ENCODE measurements around the gene ELMO1. TPM values are rescaled to one million over a fixed set of nuclear protein-coding genes. Genes with fewer than 3 reads are reported as not detected.

The ELMO1 gene
- polyA plus RNA-seq, 2 of the 4 experiments (the other 2 are of a cell fraction), result 2.3 to 6.1 TPM

DNA sequence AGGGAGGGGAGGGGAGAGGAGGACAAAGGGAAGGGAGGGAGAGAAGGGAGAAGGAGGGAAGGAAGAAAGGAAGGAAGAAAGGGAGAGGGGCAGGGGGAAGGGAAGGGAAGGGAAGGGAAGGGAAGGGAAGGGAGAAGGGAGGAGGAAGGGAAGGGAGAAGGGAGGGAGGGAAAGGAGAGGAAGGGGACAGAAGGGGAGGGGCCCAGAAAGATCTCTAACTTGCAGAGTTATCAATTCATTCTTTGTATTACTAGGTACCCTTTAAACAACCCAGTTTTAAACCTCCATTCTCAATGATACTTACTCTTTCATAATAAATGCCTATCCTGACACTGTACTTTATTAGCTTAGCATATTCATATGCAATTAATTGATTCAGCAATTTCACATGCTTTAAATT is 192.0 kb downstream of the ELMO1 start (continued):
- no peak for TF ChIP-seq EHF (CRISPR knock-in tag; IDR thresholded peaks at IDR 0.05)
- TF ChIP-seq JUNB (IDR thresholded peaks at IDR 0.05), result no peak
- TF ChIP-seq HOXB5 (CRISPR knock-in tag; IDR thresholded peaks at IDR 0.05), result no peak
- TF ChIP-seq, protein P1, sequence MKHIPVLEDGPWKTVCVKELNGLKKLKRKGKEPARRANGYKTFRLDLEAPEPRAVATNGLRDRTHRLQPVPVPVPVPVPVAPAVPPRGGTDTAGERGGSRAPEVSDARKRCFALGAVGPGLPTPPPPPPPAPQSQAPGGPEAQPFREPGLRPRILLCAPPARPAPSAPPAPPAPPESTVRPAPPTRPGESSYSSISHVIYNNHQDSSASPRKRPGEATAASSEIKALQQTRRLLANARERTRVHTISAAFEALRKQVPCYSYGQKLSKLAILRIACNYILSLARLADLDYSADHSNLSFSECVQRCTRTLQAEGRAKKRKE (CRISPR knock-in tag; IDR thresholded peaks at IDR 0.05; ENCODE audit: low read depth), result no peak

DNA sequence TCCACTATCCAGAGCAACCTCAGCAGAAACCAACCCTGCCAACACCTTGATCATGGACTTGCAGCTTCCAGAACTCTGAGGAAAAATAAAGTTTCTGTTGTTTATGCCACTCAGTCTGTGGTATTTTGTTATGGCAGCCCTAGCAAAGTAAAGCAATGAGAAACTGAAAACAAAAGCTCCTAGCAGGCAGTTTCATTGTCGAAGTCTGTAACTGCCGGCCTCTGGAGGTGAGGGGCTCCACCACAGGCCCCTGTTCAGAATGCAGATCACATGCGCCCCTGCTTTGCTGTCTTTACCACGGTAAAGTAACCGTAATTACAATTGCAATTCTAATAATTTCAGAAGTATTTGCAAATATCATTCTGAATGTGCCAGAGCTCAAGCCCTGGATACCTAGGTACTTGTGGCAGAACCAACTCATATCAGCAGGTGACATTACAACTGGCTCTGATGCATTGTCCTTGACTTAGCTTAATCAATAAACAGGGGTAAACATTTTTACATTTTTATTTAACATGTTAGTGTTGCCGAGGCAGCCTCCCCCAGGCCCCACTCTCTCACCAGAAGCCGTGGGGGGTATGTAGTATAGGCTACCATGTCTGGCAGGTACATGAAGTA is 193.2 kb downstream of the ELMO1 start:
- Histone ChIP-seq H3K27ac (no peak overlapping the region), H3K4me2 (no peak overlapping the region), H3K4me3 (no peak overlapping the region), H3K9me3 (no peaks in the 10 kb centered on the region), H3K4me1 (no peaks in the 10 kb centered on the region; the same call in 2 of the 3 replicates)
- DNase-seq (ENCODE audit: low read depth in 1 of 2, low spot score in 1 of 2) (no peak), FAIRE-seq (no peak), ATAC-seq (no peak)
- CTCF ChIA-PET, result interaction anchor here (0.6 to 1.0 kb wide), 2 partner anchors 13 to 27 kb away, joined by 3 read pairs; no protein-coding TSS in a partner anchor
- TF ChIP-seq NPAS2 (CRISPR knock-in tag; IDR thresholded peaks at IDR 0.05; ENCODE audit: borderline replicate concordance) (no peak), RARB (CRISPR knock-in tag; IDR thresholded peaks at IDR 0.05) (no peak), JUNB (IDR thresholded peaks at IDR 0.05) (no peak), RCOR1 (IDR thresholded peaks at IDR 0.05; ENCODE audit: low read depth, low read length) (no peak), CEBPB (IDR thresholded peaks at IDR 0.05) (no peak), KDM5A (IDR thresholded peaks at IDR 0.05) (no peak), NFE2L2 (conservative IDR thresholded peaks at IDR 0.05; ENCODE audit: low read length) (no peak), ZC3H11A (IDR thresholded peaks at IDR 0.05) (no peak), RAD21 (conservative IDR thresholded peaks at IDR 0.05 in 1 of 2, IDR thresholded peaks at IDR 0.05 in 1 of 2) (no peak), MAZ (IDR thresholded peaks at IDR 0.05; ENCODE audit: borderline replicate concordance, low read depth, low read length) (no peak)
- TF ChIP-seq, protein P2, sequence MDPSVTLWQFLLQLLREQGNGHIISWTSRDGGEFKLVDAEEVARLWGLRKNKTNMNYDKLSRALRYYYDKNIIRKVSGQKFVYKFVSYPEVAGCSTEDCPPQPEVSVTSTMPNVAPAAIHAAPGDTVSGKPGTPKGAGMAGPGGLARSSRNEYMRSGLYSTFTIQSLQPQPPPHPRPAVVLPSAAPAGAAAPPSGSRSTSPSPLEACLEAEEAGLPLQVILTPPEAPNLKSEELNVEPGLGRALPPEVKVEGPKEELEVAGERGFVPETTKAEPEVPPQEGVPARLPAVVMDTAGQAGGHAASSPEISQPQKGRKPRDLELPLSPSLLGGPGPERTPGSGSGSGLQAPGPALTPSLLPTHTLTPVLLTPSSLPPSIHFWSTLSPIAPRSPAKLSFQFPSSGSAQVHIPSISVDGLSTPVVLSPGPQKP (IDR thresholded peaks at IDR 0.05; ENCODE audit: low read depth, low read length), result no peak
- POLR2A ChIA-PET, result no interaction called here
- 57% methylated on average over 7 of the region's 7 CpGs for WGBS (ENCODE audit: missing lambda C conversion rate)

DNA sequence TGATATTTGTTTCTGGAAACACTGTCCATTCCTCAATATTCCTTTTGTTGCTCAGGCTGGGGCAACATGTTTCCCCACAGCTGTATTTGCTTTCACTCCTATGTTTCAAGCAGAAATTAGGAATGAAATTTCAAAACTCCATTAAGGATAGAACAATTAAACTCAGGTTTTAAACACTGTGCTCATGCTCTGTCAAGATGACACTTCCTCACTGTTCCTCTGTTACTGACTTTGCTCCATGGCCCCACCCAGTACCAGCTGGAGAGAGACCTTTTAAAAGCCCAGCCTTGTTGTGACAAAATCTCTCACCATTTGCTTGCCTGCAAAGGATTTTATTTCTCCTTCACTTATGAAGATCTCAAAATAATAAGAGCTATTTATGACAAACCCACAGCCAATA is 197.4 kb downstream of the ELMO1 start:
- ChIA-PET POLR2A (no interaction called here), CTCF (interaction anchor here (1.4 kb wide), 1 partner anchor 583 kb away, joined by 3 read pairs; no protein-coding TSS in a partner anchor)
- Histone ChIP-seq H3K4me3 (no peak overlapping the region), H3K9me3 (no peaks in the 10 kb centered on the region), H3K4me2 (peak overlapping the region; percentile 35; the same call in 1 of the 3 replicates), H3K27ac (no peak overlapping the region), H3K4me1 (peaks cover 9% of the 10 kb centered on the region; the same call in 2 of the 3 replicates)
- ATAC-seq, result no peak
- DNase-seq (ENCODE audit: low read depth in 1 of 2, low spot score in 1 of 2), result no peak
- FAIRE-seq, result no peak
- TF ChIP-seq RARB (CRISPR knock-in tag; IDR thresholded peaks at IDR 0.05) (no peak), ZFP36 (IDR thresholded peaks at IDR 0.05; ENCODE audit: borderline replicate concordance, partially characterized antibody) (no peak), HOXB5 (CRISPR knock-in tag; IDR thresholded peaks at IDR 0.05) (no peak), EHF (CRISPR knock-in tag; IDR thresholded peaks at IDR 0.05) (no peak)

DNA sequence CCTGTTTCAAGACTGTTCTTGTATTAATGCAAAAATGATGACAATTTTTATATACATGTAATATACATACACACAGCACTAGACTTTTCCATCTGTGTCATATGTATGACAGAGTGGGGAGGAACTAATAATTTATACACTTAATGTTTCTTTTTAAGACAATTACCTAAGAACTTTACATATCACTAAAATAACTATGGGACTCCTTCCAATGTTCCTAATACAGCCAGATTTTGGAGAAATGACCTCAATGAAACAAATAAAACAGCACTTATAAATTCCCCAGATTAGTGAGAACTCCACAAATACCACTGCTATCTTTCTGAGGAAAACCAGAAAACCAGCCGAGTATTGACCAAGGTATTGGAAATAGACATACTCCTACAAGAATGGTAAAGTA is 199.4 kb downstream of the ELMO1 start:
- CTCF ChIA-PET, result interaction anchor here (0.5 to 2.5 kb wide), 3 partner anchors 14 to 857 kb away, joined by 4 to 10 read pairs (median 4); no protein-coding TSS in a partner anchor

More for the DNA sequence above, 199.4 kb downstream of the ELMO1 start:
- DNase-seq (ENCODE audit: low read depth in 1 of 2, low spot score in 1 of 2), result no peak
- Histone ChIP-seq H3K27ac (no peak overlapping the region), H3K4me2 (no peak overlapping the region), H3K9me3 (no peaks in the 10 kb centered on the region), H3K4me3 (no peak overlapping the region), H3K4me1 (peaks cover 9% of the 10 kb centered on the region; the same call in 2 of the 3 replicates)
- WGBS (ENCODE audit: missing lambda C conversion rate), result 81% methylated on average over 1 of the region's 1 CpG
- POLR2A ChIA-PET, result no interaction called here
- no peak for FAIRE-seq
- TF ChIP-seq MAFK (IDR thresholded peaks at IDR 0.05; ENCODE audit: partially characterized antibody) (no peak), ESRRA (IDR thresholded peaks at IDR 0.05; ENCODE audit: borderline replicate concordance, low read length) (no peak), RFX5 (IDR thresholded peaks at IDR 0.05) (no peak), RCOR1 (IDR thresholded peaks at IDR 0.05; ENCODE audit: low read depth, low read length) (no peak), BHLHE40 (IDR thresholded peaks at IDR 0.05; ENCODE audit: low read depth, low read length) (no peak), MAZ (IDR thresholded peaks at IDR 0.05; ENCODE audit: borderline replicate concordance, low read depth, low read length) (no peak), CBX8 (IDR thresholded peaks at IDR 0.05) (no peak), ZC3H11A (IDR thresholded peaks at IDR 0.05) (no peak)
- TF ChIP-seq, protein P3, sequence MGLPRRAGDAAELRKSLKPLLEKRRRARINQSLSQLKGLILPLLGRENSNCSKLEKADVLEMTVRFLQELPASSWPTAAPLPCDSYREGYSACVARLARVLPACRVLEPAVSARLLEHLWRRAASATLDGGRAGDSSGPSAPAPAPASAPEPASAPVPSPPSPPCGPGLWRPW (IDR thresholded peaks at IDR 0.05), result no peak
- TF ChIP-seq, protein P2 (IDR thresholded peaks at IDR 0.05; ENCODE audit: low read depth, low read length), result no peak
- ATAC-seq, result no peak

Measured in A549 (cell line).